Heart left ventricle (tissue), 16 donors: Measurements from ENCODE around the gene TMEM92. TPM values are rescaled to one million over a fixed set of nuclear protein-coding genes. Genes with fewer than 3 reads are reported as not detected.

ENCODE experiments used
- ATAC-seq, 4 donors: fragments of 200-7000 bp; cut with Tn5 transposase; one replicate each; pipeline ENCODE4 v1.9.1; 2020 to 2022; ENCODE audit warnings: moderate library complexity in 4 of 4, mild to moderate bottlenecking in 3 of 4, moderate number of reproducible peaks in 1 of 4
- DNase-seq, 5 donors: peaks; one replicate each; pipeline ENCODE4 v3.0.0-alpha.2; 2020
- H3K27ac ChIP-seq, 12 donors: fragments of 200-600 bp; sonication (generic) in 4 of 12; one replicate each; pipeline versions ENCODE4 v1.5.0 to v1.8.0; 2016 to 2022; ENCODE audit warnings: mild to moderate bottlenecking in 2 of 12
- H3K27me3 ChIP-seq, 9 donors: fragments of 200-600 bp; sonication (generic) in 2 of 9; one replicate each; pipeline versions ENCODE4 v1.5.1 to v1.8.0; 2016 to 2022; ENCODE audit warnings: mild to moderate bottlenecking in 3 of 9
- H3K36me3 ChIP-seq, 9 donors: fragments of 200-600 bp; sonication (generic) in 2 of 9; one replicate each; pipeline versions ENCODE4 v1.5.0 to v1.8.0; 2018 to 2022; ENCODE audit warnings: mild to moderate bottlenecking in 2 of 9
- H3K4me1 ChIP-seq, 12 donors: fragments of 200-600 bp; sonication (generic) in 4 of 12; one replicate each; pipeline versions ENCODE4 v1.5.0 to v1.8.0; 2016 to 2022; ENCODE audit warnings: mild to moderate bottlenecking in 3 of 12
- H3K4me3 ChIP-seq, 12 donors: fragments of 200-600 bp; sonication (generic) in 4 of 12; one replicate each; pipeline versions ENCODE4 v1.5.0 to v1.8.0; 2017 to 2022; ENCODE audit warnings: mild to moderate bottlenecking in 9 of 12, moderate library complexity in 4 of 12
- H3K9me3 ChIP-seq, 12 donors: fragments of 200-600 bp; sonication (generic) in 4 of 12; one replicate each; pipeline versions ENCODE4 v1.5.0 to v1.8.0; 2016 to 2022; ENCODE audit warnings: mild to moderate bottlenecking in 1 of 12
- POLR2A ChIP-seq, 2 donors: fragments of 450-650 bp; IDR thresholded peaks; one replicate each; pipeline ENCODE4 v1.6.1; 2017; ENCODE audit warnings: antibody characterized with exemption in 2 of 2, mild to moderate bottlenecking in 2 of 2, moderate library complexity in 2 of 2
- WGBS, 4 donors: extraction: QIAGEN DNeasy Blood & Tissue Kit in 2 of 4; methylation state at CpG; one replicate each; pipeline versions ENCODE4 v1.1.5 to v1.1.7; 2013 to 2018; 5-methylcytosine and 5-hydroxymethylcytosine counted together
- intact Hi-C, 10 donors: fragments of 100-400 bp; cut with DNase I; formaldehyde crosslinking; loops; one replicate each; pipeline versions ENCODE4 v1.11.1 to v1.14.2; 2022
- polyA plus RNA-seq, 2 donors: library from polyadenylated mRNA; stranded (reverse); fragments of 200-250 nt; gene quantifications; one replicate each; pipeline ENCODE4 v1.2.3, GENCODE V29; 2013
- total RNA-seq, 9 donors: library from RNA; depleted of rRNA in 2 of 9; stranded (reverse); fragments of >200 nt in 2 of 9; fragmentation: NEBNext Ultra II Directional in 3 of 9; extraction: Animal tissue kit (Norgen Biotek cat#: 25700) in 3 of 9; gene quantifications; one replicate each; pipeline versions ENCODE4 v1.1.0 to v1.2.4, GENCODE V29; 2016 to 2023
- TF ChIP-seq, protein P1 (sequence below), 12 donors: fragments of 200-600 bp; sonication (generic) in 4 of 12; IDR thresholded peaks; one replicate each; pipeline versions ENCODE4 v1.5.0 to v1.8.0; 2018 to 2022; ENCODE audit warnings: antibody characterized with exemption in 12 of 12, mild to moderate bottlenecking in 5 of 12
- donor health status: ischemic (EF 13 %, LVEDD 7.1; RV severe dilation, severe dysfunction).
- donor health status: healthy with polysubstance abuse.
- donor health status: DM: no; HTN: yes; CAD: no.
- donor health status: DM: no; HTN: no; CAD: no.
- donor health status: ischemic (EF 25% LVEDD 6.9; RV normal size, moderate dysfunction).
- donor health status: ischemic (EF 25% LVEDD 5.7; RV mildly dilated, moderate dysfunction).
- donor health status: healthy.
- donor health status: DM: yes; HTN: yes; CAD: no.
- donor health status: ischemic (EF 35%, LVEDD 5.7; RV mildly dilated, moderate dysfunction).
- donor health status: nonischemic (EF 11% LVEDD 7.7; RV severe dilation, severe dysfunction).
- donor health status: DM: yes; HTN: yes; CAD: no.
- donor health status: PGD.
- donor health status: ischemic (EF 29% LVEDD 5.4; RV normal size, mild dysfunction).
- donor health status: nonischemic (EF 23%, LVEDD 6.1; RV moderate dilation, normal function).

TMEM92 gene
- total and polyA plus RNA-seq, 11 donors, result 0.11 TPM; not detected in 10

DNA sequence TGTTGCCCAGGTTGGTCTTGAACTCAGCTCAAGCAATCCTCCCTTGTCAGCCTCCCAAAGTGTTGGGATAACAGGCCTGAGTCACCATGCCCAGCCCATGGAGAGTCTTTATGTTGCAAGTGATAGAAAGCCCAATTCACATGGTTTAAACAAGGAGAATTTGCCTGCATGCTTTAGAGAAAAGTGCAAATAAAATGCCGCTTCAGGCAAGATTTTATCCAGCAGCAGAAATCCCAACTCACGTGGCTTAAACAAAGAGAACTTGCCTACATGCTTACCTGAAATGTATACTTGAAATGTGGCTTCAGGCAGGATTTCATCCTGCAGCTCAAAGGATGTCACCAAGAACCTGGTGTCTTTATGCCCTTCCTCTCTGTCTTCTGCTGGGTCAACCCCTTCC is 42.9 kb downstream of the TMEM92 start:
- H3K27me3 ChIP-seq, result peaks cover 0 to 7% (median 0%) of the 10 kb centered on the region in 9 donors
- 91 to 96% (median 93%) methylated on average over 2 of the region's 2 CpGs for WGBS, 4 donors
- no peak overlapping the region for H3K4me3 ChIP-seq
- H3K27ac ChIP-seq, result no peak overlapping the region
- H3K36me3 ChIP-seq, result no peaks in the 10 kb centered on the region
- no peaks in the 10 kb centered on the region for H3K4me1 ChIP-seq
- ATAC-seq (no peak), DNase-seq (no peak)
- no peak for TF ChIP-seq POLR2A (IDR thresholded peaks at IDR 0.05)
- TF ChIP-seq, protein P1, sequence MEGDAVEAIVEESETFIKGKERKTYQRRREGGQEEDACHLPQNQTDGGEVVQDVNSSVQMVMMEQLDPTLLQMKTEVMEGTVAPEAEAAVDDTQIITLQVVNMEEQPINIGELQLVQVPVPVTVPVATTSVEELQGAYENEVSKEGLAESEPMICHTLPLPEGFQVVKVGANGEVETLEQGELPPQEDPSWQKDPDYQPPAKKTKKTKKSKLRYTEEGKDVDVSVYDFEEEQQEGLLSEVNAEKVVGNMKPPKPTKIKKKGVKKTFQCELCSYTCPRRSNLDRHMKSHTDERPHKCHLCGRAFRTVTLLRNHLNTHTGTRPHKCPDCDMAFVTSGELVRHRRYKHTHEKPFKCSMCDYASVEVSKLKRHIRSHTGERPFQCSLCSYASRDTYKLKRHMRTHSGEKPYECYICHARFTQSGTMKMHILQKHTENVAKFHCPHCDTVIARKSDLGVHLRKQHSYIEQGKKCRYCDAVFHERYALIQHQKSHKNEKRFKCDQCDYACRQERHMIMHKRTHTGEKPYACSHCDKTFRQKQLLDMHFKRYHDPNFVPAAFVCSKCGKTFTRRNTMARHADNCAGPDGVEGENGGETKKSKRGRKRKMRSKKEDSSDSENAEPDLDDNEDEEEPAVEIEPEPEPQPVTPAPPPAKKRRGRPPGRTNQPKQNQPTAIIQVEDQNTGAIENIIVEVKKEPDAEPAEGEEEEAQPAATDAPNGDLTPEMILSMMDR (IDR thresholded peaks at IDR 0.05), result no peak
- intact Hi-C loops, result no loop called here
- H3K9me3 ChIP-seq, result no peaks in the 10 kb centered on the region

DNA sequence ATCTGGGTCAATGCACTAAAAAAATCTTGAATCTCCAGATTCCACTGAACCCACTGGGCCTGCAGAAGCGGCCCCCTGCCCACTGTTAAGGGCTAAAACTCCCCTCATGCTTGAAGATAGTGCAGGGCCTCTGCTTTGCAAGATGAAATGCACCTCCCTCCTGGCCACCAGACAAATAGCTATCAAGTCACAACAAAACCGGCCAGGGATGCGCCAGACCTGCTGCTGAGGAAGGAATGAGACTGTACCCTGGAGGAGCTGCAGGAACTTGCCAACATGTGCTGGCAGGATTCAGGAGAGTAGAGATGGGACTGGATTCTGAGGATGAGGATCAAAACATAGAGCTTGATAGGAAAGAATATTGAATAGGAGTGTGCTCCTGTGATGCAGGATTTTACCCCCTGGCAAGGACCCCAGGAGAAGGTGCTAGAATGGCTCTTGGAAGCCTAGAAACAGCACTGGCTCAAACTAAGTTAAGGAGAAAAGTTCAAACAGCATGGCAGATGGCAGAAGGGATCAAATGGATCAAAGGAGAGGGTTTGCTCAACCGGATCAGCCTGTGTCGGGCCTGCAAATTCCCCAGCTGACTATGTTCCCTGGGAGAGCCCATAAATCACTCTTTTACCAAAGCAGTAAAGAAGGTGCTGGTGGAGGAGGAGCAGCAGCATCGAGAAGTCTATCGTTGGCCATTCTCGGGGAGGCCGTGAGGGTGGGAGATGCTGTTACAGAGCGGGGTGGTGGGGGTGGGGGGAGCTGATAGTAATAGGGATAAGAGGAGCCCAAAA is 44.4 kb downstream of the TMEM92 start:
- H3K27me3 ChIP-seq, result no peaks in the 10 kb centered on the region
- intact Hi-C loops, result no loop called here
- no peak for DNase-seq
- no peak for ATAC-seq
- 74 to 83% (median 78%) methylated on average over 10 of the region's 10 CpGs for WGBS, 4 donors
- H3K36me3 ChIP-seq, result no peaks in the 10 kb centered on the region
- H3K9me3 ChIP-seq, result no peaks in the 10 kb centered on the region
- no peak overlapping the region for H3K4me3 ChIP-seq
- H3K27ac ChIP-seq, result no peak overlapping the region
- H3K4me1 ChIP-seq, result no peaks in the 10 kb centered on the region
- TF ChIP-seq POLR2A (IDR thresholded peaks at IDR 0.05), result no peak
- TF ChIP-seq, protein P1 (IDR thresholded peaks at IDR 0.05), result no peak

DNA sequence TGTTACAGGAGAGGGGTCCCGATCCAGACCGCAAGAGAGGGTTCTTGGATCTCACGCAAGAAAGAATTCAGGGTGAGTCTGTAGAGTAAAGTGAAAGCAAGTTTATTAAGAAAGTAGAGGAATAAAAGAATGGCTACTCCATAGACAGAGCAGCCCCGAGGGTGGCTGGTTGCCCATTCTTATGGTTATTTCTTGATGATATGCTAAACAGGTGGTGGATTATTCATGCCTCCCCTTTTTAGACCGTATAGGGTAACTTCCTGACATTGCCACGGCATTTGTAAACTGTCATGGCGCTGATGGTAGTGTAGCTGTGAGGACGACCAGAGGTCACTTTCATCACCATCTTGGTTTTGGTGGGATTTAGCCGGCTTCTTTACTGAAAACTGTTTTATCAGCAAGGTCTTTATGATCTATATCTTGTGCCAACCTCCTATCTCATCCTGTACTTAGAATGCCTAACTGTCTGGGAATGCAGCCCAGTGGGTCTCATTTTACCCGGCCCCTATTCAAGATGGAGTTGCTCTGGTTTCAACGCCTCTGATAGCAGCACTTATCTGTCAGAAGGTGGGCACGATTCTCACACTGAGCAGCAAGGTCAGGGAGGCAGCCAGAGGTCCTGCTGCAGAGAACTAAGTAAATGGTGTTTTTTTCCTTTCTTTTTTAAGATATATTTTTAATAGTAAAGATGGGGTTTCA is 45.2 kb downstream of the TMEM92 start:
- Histone ChIP-seq H3K9me3 (no peaks in the 10 kb centered on the region), H3K27me3 (no peaks in the 10 kb centered on the region), H3K4me1 (no peaks in the 10 kb centered on the region), H3K4me3 (no peak overlapping the region), H3K27ac (no peak overlapping the region), H3K36me3 (no peaks in the 10 kb centered on the region)
- WGBS, 4 donors, result 69 to 72% (median 70%) methylated on average over 12 of the region's 12 CpGs
- DNase-seq (no peak), ATAC-seq (no peak)
- intact Hi-C loops, result no loop called here
- no peak for TF ChIP-seq POLR2A (IDR thresholded peaks at IDR 0.05)
- TF ChIP-seq, protein P1 (IDR thresholded peaks at IDR 0.05), result no peak

DNA sequence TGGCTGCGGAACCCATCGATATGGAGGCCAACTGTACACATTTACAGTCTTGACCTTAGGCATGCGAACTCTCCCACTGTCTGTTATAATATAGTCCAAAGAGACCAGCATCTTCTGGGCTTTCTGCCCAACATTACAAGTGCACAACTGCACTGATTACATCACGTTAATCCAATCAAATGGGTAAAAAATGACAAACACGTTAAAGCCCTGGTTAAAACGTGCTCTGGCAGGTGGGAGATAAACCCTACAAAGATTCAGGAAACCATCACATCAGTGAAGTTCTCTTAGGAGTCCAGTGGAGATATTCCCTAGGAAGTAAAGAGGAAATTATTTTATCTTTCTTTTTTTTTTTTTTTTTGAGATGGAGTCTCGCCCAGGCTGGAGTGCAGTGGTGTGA is 48.0 kb downstream of the TMEM92 start:
- no peak for ATAC-seq
- TF ChIP-seq POLR2A (IDR thresholded peaks at IDR 0.05), result no peak
- TF ChIP-seq, protein P1 (IDR thresholded peaks at IDR 0.05), result no peak
- DNase-seq, result no peak
- Histone ChIP-seq H3K36me3 (no peaks in the 10 kb centered on the region), H3K4me3 (no peak overlapping the region), H3K27me3 (no peaks in the 10 kb centered on the region), H3K27ac (no peak overlapping the region), H3K4me1 (no peaks in the 10 kb centered on the region), H3K9me3 (no peaks in the 10 kb centered on the region)
- WGBS, 4 donors, result 57 to 68% (median 62%) methylated on average over 7 of the region's 7 CpGs
- intact Hi-C loops, result no loop called here
